Mesendoderm (in vitro differentiated cells): ENCODE data around the gene UNC119.

ENCODE experiments used
- DNase-seq: peaks from one replicate; pipeline ENCODE4 v3.0.0; 2013
- H2AK5ac ChIP-seq: 2 replicates; pipeline ENCODE4 v1.6.1; 2013; ENCODE audit warnings: low read length, inconsistent platforms
- H2BK120ac ChIP-seq: 2 replicates; pipeline ENCODE4 v1.6.1; 2013; ENCODE audit warnings: low read depth, mild to moderate bottlenecking, low read length, moderate library complexity, mixed read lengths
- H2BK15ac ChIP-seq: replicated peaks from 2 replicates; pipeline ENCODE4 v1.6.1; 2013; ENCODE audit warnings: low read depth, mild to moderate bottlenecking, moderate library complexity
- H2BK5ac ChIP-seq: 2 replicates; pipeline ENCODE4 v1.6.1; 2013; ENCODE audit warnings: low read length, inconsistent platforms
- H3K18ac ChIP-seq: 2 replicates; pipeline ENCODE4 v1.6.1; 2013; ENCODE audit warnings: mild to moderate bottlenecking, low read length, mixed read lengths
- H3K23ac ChIP-seq: one replicate; pipeline ENCODE4 v1.6.1; 2013; ENCODE audit warnings: low read length
- H3K27ac ChIP-seq: 2 replicates; pipeline ENCODE4 v1.5.1; 2013; ENCODE audit warnings: low read depth, mild to moderate bottlenecking, inconsistent platforms, low read length, moderate library complexity
- H3K27me3 ChIP-seq: 2 replicates; pipeline ENCODE4 v1.6.1; 2013; ENCODE audit warnings: low read length, control low read depth, mild to moderate bottlenecking, inconsistent platforms; ENCODE audit not compliant: insufficient read depth, poor library complexity
- H3K36me3 ChIP-seq: 2 replicates; pipeline ENCODE4 v1.6.1; 2013; ENCODE audit warnings: low read length, inconsistent platforms; ENCODE audit not compliant: control insufficient read depth, insufficient read depth
- H3K4ac ChIP-seq: one replicate; pipeline ENCODE4 v1.6.1; 2013; ENCODE audit warnings: low read depth, mild to moderate bottlenecking, low read length, moderate library complexity
- H3K4me1 ChIP-seq: 2 replicates; pipeline ENCODE4 v1.6.1; 2013; ENCODE audit warnings: low read depth, low read length, inconsistent platforms; ENCODE audit not compliant: control insufficient read depth
- H3K4me2 ChIP-seq: 2 replicates; pipeline ENCODE4 v1.6.1; 2013; ENCODE audit warnings: low read length
- H3K4me3 ChIP-seq: 2 replicates; pipeline ENCODE4 v1.5.1; 2013; ENCODE audit warnings: mild to moderate bottlenecking, low read length
- H3K56ac ChIP-seq: one replicate; pipeline ENCODE4 v1.6.1; 2013; ENCODE audit warnings: low read length
- H3K79me1 ChIP-seq: 2 replicates; pipeline ENCODE4 v1.6.1; 2013; ENCODE audit warnings: low read length, inconsistent platforms
- H3K79me2 ChIP-seq: 2 replicates; pipeline ENCODE4 v1.6.1; 2013; ENCODE audit warnings: mild to moderate bottlenecking, low read length; ENCODE audit not compliant: control insufficient read depth, insufficient read depth
- H3K9ac ChIP-seq: 2 replicates; pipeline ENCODE4 v1.6.1; 2013; ENCODE audit warnings: low read length, inconsistent platforms
- H4K5ac ChIP-seq: one replicate; pipeline ENCODE4 v1.6.1; 2013; ENCODE audit warnings: low read length
- H4K8ac ChIP-seq: one replicate; pipeline ENCODE4 v1.6.1; 2013; ENCODE audit warnings: low read depth, mild to moderate bottlenecking, control low read depth, low read length, moderate library complexity
- WGBS: extraction: QIAGEN DNeasy Blood & Tissue Kit; methylation state at CpG from one replicate; pipeline ENCODE4 v1.1.7; 2013; ENCODE audit warnings: low lambda C conversion rate, missing lambda C conversion rate; ENCODE audit not compliant: insufficient coverage; ENCODE audit errors: extremely low coverage; 5-methylcytosine and 5-hydroxymethylcytosine counted together

Gene UNC119

DNA sequence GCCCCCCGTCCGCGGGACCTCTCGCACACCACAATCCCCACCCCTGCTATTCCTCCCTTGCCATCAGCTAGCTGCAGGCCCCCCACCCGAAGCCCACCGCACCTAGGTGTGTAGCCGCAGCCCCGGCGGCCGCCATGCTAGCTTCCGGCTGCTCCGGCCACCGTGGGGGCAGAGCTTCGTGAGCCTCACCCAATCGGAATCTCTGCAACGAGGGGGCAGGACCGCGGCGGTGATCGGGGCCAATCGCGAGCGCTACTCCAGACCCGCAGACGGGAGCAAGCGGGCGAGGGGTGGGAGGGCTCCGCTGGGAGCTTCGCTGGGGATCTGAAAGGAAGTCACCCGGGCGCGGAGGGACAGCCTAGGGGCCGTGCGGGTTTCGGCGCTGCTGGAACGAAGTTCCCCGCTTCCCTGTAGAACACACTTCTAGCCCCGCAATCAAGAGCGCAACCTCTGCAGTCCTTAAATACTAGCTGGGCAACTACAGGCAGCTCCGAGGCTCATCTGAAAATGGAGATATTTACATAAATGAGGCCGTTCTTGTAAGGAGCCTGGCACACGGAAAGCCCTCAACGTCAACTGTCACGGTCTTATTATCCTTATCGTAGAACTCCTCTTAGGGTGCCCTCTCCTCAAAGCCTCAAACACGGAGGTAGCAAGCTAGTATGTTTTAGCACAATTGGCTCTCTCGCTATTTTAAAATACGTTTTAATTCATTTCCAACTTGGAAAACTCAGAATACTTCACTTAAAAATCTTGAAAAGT, 19.1 kb upstream of the UNC119 start, which contains the start of gene PIGS:
Gene PIGS, minus strand, starts transcription at position 164 of the 762 bp plus-strand sequence. Its CDS starts 28 bp downstream, at position 136.
- no peak within 1 kb of the TSS for H2BK15ac ChIP-seq
- H3K23ac ChIP-seq = peak within 1 kb of the TSS; percentile 74
- H3K4me3 ChIP-seq = peak within 1 kb of the TSS; percentile 64
- no peak within 1 kb of the TSS for H3K4ac ChIP-seq
- no peak within 1 kb of the TSS for H4K5ac ChIP-seq
- no peak within 1 kb of the TSS for H4K8ac ChIP-seq
- peak within 1 kb of the TSS; percentile 99 for H3K4me2 ChIP-seq
- H3K79me1 ChIP-seq = peaks cover 2% of the 10 kb centered on the region
- no peaks in the 10 kb centered on the region for H3K27me3 ChIP-seq
- peaks cover 1% of the 10 kb centered on the region for H3K36me3 ChIP-seq
- H3K79me2 ChIP-seq = peaks cover 2% of the 10 kb centered on the region
- peak within 1 kb of the TSS; percentile 85 for H3K9ac ChIP-seq
- H3K18ac ChIP-seq = no peak within 1 kb of the TSS
- peaks cover 4% of the 10 kb centered on the region for H3K4me1 ChIP-seq
- H3K27ac ChIP-seq = no peak within 1 kb of the TSS
- WGBS = no CpG with 5 or more reads among the region's 49 CpGs
- no peak within 1 kb of the TSS for H2AK5ac ChIP-seq
- H2BK120ac ChIP-seq = no peak within 1 kb of the TSS
- H3K56ac ChIP-seq = peak within 1 kb of the TSS; percentile 94
- DNase-seq = peak; percentile 97
- H2BK5ac ChIP-seq = peak within 1 kb of the TSS; percentile 59

DNA sequence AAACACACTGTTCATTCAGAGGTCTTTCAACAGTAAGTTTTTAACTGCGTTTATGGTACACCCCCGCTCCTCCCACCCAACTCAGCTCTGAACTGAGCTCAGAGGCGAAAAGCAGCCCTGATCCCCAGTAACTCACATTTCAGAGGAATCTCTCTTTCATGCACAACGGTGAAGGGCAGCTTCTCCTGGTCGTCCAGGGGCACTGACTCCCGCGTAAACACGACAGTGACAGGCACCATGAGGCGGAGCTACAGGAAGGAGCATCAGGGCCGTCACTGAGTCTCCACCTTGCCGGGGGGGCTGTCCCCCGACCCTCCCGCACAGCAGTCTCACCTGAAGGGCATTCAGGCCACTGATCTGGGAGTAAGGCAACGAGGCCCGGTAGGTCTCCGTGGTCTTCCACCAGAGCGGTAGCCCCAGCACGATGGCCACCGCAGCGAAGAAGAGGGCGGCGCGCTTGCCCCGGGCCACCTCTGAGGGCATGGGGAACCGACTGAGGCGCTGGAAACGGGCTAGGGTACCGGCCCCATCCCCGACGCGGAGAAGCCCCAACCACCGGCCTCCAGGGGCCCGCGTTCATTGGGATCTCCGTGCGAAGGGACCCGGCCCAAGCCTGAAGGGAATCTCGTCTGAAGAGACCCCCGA, 18.4 kb upstream of the UNC119 start:
- no peaks in the 10 kb centered on the region for H3K27me3 ChIP-seq
- no peak overlapping the region for H3K4ac ChIP-seq
- H3K79me1 ChIP-seq = peaks cover 2% of the 10 kb centered on the region
- peak overlapping the region; percentile 56 for H3K4me3 ChIP-seq
- H4K8ac ChIP-seq = no peak overlapping the region
- H3K36me3 ChIP-seq = peaks cover 1% of the 10 kb centered on the region
- no peak overlapping the region for H3K27ac ChIP-seq
- H4K5ac ChIP-seq = no peak overlapping the region
- no peak overlapping the region for H2BK120ac ChIP-seq
- peaks cover 2% of the 10 kb centered on the region for H3K79me2 ChIP-seq
- no peak overlapping the region for H3K18ac ChIP-seq
- H3K56ac ChIP-seq = peak overlapping the region; percentile 83
- no peak overlapping the region for H2BK5ac ChIP-seq
- DNase-seq = peak; percentile 75
- H3K4me1 ChIP-seq = peaks cover 3% of the 10 kb centered on the region
- no peak overlapping the region for H3K23ac ChIP-seq
- peak overlapping the region; percentile 85 for H3K9ac ChIP-seq
- peak overlapping the region; percentile 97 for H3K4me2 ChIP-seq
- H2BK15ac ChIP-seq = no peak overlapping the region
- no CpG with 5 or more reads among the region's 39 CpGs for WGBS
- no peak overlapping the region for H2AK5ac ChIP-seq

DNA sequence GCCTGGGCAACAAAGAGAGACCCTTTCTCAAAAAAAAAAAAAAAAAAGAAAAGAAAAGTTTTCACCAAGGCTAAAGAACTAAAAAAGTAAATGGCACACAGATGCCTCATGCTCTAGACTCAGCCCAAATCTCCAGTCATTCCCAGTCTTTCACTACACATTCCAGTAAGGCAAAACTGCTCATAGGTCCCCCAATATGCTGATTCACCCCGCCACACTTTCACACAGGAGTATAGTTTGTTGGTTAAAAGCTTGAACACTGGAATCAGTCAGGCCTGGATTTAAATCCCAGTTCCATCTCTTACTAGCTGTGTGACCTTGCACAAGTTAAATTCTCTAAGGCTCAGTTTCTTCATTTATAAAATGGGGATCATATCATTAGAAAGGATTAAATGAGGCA, 17.0 kb upstream of the UNC119 start:
- WGBS = no CpG with 5 or more reads among the region's 1 CpG
- no peak overlapping the region for H3K4me3 ChIP-seq
- H3K79me1 ChIP-seq = peaks cover 2% of the 10 kb centered on the region

DNA sequence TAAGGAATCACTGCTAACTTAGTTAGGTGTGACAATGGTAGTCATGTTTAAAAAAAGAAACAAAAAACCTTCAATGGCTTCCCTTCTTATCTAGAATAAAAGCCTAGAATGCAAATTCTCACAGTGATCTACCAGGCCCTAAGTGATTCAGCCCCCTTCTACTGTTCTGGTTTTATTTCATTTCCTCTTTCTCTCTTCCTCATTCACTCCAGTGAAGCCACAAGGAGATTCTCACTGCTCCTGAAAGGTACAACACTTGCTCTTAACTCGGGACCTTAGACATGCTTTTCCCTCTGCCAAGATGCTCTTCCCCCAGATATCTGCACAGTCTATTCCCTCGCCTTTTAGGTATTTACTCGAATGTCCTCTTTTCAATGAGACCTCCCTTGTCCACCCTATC, 15.2 kb upstream of the UNC119 start:
- no peak overlapping the region for H3K23ac ChIP-seq
- H2BK120ac ChIP-seq = no peak overlapping the region

More for the DNA sequence above, 17.0 kb upstream of the UNC119 start:
- Histone ChIP-seq H3K27ac (no peak overlapping the region), H2AK5ac (no peak overlapping the region), H3K4me1 (peaks cover 3% of the 10 kb centered on the region), H3K79me2 (peaks cover 2% of the 10 kb centered on the region), H3K9ac (peak overlapping the region; percentile 25), H3K27me3 (no peaks in the 10 kb centered on the region), H2BK15ac (no peak overlapping the region), H2BK120ac (no peak overlapping the region), H3K18ac (no peak overlapping the region), H3K56ac (no peak overlapping the region), H3K36me3 (no peaks in the 10 kb centered on the region), H3K23ac (peak overlapping the region; percentile 74), H2BK5ac (no peak overlapping the region), H3K4ac (no peak overlapping the region), H3K4me2 (no peak overlapping the region), H4K5ac (no peak overlapping the region), H4K8ac (no peak overlapping the region)
- DNase-seq = no peak

DNA sequence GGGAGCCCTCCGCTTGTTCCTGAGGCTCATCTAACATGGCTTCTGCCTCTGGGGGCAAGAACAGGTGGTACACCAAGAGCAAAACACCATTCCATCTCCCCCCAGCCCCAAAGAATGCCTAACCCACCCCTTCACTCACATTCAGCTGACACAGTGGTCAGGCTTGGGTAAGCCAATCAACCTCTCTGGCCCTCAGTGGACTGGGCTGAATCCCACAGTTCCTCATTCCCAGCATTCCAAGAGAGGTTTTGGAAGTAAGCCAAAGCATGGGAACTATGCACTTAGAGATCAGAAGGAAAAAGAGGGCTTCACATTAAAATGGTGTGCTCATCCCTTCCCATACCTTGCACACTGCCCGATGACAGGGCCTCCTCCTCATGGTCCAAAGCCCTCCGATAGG, 11.1 kb upstream of the UNC119 start:
- Histone ChIP-seq H2BK5ac (no peak overlapping the region), H3K56ac (no peak overlapping the region), H3K18ac (no peak overlapping the region), H3K36me3 (peaks cover 3% of the 10 kb centered on the region), H2BK120ac (no peak overlapping the region), H3K4ac (no peak overlapping the region), H3K79me1 (no peaks in the 10 kb centered on the region), H3K27ac (no peak overlapping the region), H3K79me2 (no peaks in the 10 kb centered on the region), H3K4me2 (no peak overlapping the region), H3K9ac (no peak overlapping the region), H3K4me3 (no peak overlapping the region), H3K23ac (no peak overlapping the region), H3K27me3 (no peaks in the 10 kb centered on the region), H2BK15ac (no peak overlapping the region), H4K8ac (no peak overlapping the region), H4K5ac (no peak overlapping the region), H3K4me1 (no peaks in the 10 kb centered on the region), H2AK5ac (no peak overlapping the region)
- DNase-seq = peak; percentile 65
- WGBS = no CpG with 5 or more reads among the region's 3 CpGs

More for the DNA sequence above, 15.2 kb upstream of the UNC119 start:
- no CpG with 5 or more reads among the region's 3 CpGs for WGBS
- Histone ChIP-seq H3K36me3 (no peaks in the 10 kb centered on the region), H3K56ac (no peak overlapping the region), H3K79me2 (peaks cover 2% of the 10 kb centered on the region), H3K4me2 (no peak overlapping the region), H3K18ac (no peak overlapping the region), H4K5ac (no peak overlapping the region), H3K4me1 (peaks cover 3% of the 10 kb centered on the region), H3K27ac (no peak overlapping the region), H3K4ac (no peak overlapping the region), H4K8ac (no peak overlapping the region), H3K79me1 (peaks cover 2% of the 10 kb centered on the region), H2AK5ac (no peak overlapping the region), H2BK15ac (no peak overlapping the region), H2BK5ac (no peak overlapping the region), H3K4me3 (no peak overlapping the region), H3K9ac (no peak overlapping the region), H3K27me3 (no peaks in the 10 kb centered on the region)
- DNase-seq = no peak
